ENCODE data around the gene COX6B2.

Gene COX6B2

GRCh38 chr19:55310498-55310897 is 44.0 kb downstream of the COX6B2 start:
- DNase-seq = no peak

GRCh38 chr19:55309448-55309847 is 45.1 kb downstream of the COX6B2 start:
- DNase-seq = no peak

DNA sequence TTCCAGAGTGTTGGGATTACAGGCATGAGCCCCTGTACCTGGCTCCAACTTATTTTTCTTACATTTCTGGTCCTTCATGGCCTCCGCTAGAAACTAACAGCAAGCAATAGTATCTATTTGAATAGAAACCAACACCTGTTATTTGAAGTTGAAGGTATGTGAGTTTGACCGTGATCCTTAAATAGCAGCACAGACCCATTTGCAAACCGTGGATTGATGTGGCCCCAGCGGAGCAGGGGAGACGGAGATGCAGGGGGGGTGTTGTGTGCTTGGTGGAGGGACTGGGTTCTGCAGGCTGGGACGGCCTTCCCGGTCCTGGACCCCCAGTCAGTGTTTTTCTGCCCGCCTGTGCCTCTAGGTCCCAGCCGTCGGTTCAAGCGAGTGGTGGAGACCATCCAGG is 46.2 kb downstream of the COX6B2 start:
- no peak for DNase-seq

DNA sequence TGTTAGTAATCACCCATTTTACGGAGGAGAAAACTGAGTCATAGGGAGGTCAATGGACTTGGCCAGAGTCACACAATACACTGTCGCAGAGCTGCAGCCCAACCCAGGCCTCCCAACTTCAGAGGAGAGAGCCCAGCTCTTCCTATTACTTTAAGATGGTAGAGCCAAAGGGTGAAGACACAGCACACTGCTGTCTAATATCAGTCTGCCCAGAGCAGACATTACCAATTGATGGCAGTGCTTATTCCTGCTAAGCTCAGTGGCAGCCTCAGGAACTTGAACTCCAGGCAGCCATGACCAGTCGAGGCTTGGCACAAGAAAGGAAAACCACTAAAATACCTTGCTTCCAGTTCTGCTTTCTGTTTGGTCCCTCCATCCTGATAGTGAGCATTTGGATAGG is 47.8 kb downstream of the COX6B2 start:
- DNase-seq = no peak

GRCh38 chr19:55305983-55306562 is 48.4 kb downstream of the COX6B2 start:
- no peak for DNase-seq

- peak; percentile 39 for DNase-seq
These were observed 49.0 kb downstream of the COX6B2 start for GRCh38 chr19:55305491-55305890.

DNA sequence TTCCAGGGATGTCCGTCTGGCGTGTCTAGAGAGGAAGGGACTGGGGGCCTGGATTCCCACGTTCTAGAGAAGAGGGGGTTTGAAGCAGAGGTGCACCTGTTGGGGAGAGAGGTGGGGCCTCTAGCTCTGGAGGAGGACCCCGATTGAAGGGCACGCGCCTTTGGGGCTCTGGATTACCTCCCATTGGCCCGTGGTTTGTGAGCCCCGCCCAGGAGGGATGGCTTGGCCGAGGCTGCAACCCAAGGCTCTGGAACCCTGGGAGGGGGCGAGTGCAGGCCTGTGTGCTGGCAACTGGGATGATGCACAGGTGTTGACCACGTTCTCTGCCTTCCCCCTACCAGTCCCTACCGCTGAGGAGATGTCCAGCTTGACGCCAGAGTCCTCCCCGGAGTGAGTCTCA is 49.5 kb downstream of the COX6B2 start:
- DNase-seq = no peak

- peak; percentile 29 for DNase-seq
These were observed 50.1 kb downstream of the COX6B2 start for GRCh38 chr19:55304279-55304978.

DNA sequence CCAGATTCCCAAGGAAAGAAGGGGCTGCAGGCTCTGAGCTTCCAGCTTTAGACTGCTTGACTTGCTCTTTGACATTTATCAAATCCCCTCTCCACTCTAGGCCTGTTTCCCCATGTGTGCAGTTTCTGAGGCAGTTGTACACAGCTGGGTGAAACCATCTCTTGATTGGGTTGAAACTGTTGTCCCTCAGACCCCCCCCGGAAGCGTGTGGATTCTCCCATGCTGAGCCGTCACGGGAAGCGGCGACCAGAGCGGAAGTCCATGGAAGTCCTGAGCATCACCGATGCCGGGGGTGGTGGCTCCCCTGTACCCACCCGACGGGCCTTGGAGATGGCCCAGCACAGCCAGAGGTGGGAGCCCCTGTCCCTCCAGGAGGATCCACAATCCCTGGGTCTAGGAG is 51.0 kb downstream of the COX6B2 start:
- no peak for DNase-seq

DNA sequence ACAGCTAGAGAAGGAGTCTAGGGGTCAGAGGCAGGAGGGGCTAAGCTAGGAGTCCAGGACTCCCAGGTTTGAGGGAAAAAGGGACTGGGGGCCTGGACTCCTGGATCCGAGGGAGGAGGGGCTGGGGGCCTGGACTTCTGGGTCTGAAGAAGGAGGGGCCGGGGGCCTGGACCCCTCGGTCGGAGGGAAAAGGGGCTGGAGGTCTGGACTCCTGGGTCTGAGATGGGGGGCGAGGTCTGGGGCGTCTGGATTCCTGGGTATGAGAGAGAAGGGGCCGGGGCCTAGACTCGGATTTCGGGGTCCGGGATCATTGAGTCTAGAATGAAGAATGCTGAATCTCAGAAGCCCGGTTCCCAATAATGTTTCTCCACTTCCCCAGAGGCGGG is 52.2 kb downstream of the COX6B2 start:
- DNase-seq = no peak

GRCh38 chr19:55301459-55302317 is 52.8 kb downstream of the COX6B2 start:
- DNase-seq = peak; percentile 76

DNA sequence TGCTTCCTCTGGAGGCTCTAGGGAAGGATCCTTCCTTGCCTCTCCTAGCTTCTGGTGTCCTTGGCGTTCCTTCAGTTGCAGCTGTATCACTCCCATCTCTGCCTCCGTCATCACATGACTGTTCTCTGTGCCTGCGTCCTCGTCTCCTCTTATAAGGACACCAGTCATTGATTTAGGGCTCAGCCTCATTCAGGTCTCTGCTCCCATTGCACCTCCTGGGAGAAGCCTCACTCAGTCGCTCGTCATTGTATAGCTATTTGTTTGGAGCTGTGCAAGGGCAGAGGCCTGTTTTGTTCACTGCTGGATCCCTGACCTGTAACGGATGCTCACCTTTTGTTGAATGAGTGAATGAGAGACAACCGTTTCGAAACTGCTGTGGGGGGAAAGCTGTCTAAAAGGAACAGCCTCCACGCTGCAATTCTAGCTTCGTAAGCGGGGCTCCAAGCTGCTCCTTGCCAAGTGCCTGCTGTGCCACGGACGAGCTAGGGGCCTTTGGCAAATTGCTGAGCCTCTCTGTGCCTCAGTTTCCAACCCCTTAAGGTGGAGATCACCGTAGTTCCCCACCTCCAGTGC is 53.5 kb downstream of the COX6B2 start:
- no peak for DNase-seq

- no peak for DNase-seq
These were observed 54.5 kb downstream of the COX6B2 start for GRCh38 chr19:55299991-55300390.
